NCI-H1092 treated with DMSO at 0.1 percent for 48 hours (cell line): Measurements from ENCODE around the gene PPP1R15B.
A peak's percentile ranks its signal among the peaks of the same experiment; 100 is the strongest.
"Not testable (repeated sequence)": the region's sequence is repeated elsewhere in the genome, so short reads cannot be mapped to it uniquely, and the experiment has no call there.

Source experiments
- DNase-seq: peaks from one replicate; lab custom pipeline; 2025; lab: John Stamatoyannopoulos, UW

The PPP1R15B gene

GRCh38 chr1:204443871-204444581, 32.4 kb upstream of the PPP1R15B start:
- DNase-seq: no peak

- no peak for DNase-seq
These were observed 31.6 kb upstream of the PPP1R15B start for GRCh38 chr1:204443260-204443619.

- DNase-seq: no peak
These were observed 31.0 kb upstream of the PPP1R15B start for GRCh38 chr1:204442376-204443259.

DNA sequence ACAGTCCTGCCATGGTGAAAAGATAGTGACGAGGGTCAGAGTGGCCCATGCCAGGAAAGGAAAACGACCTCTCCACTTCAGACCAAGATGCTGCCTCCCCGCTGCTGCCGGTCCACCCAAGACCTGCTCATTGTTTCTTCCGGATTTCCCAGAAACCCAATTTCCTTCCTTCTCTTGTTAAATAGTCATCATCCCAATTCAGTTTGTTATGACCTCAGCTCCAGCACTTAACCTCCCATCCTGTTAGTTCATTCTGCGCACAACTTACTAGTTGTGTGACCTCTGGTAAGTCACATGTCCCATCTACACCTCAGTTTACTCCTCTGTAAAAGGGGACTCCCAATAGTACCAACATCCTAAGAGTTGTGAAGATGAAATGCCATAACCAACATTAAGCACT, 29.9 kb upstream of the PPP1R15B start:
- no peak for DNase-seq

DNA sequence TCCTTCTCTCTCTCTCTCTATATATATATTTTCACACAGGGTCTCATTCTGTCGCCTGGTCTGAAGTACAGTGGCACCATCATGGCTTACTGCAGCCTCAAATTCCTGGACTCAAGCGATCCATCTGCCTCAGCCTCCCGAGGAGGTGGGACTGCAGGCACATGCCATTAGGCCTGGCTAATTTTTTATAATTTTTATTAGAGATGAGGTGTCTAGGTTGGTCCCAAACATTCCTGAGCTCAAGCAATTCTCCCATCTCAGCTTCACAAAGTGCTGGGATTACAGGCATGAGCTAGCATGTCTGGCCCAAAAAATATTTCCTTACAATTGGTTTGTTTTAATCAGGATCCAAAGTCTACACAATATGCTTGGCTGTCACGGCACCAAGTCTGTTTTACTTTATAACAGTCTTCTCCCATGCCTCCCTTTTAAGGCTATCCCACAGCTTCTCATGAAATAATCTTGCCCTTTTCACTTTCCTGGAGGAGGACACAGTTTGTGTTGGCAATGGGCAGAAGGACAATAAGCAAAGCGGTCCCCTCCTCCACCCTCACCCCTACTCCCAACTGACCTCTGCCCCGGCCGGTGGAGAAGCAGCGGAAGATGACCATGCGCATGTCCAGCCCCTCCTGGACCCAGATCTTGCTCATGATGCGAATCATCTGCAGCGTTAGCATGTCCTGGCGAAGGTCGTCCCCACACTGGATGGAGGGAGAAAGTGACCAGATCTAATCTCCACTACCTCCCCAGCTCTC, 28.2 kb upstream of the PPP1R15B start:
- no peak for DNase-seq

- DNase-seq: no peak
These were observed 27.0 kb upstream of the PPP1R15B start for GRCh38 chr1:204438628-204439027.

GRCh38 chr1:204437796-204438570, 26.4 kb upstream of the PPP1R15B start:
- DNase-seq: no peak

GRCh38 chr1:204435872-204436271, 24.3 kb upstream of the PPP1R15B start:
- DNase-seq: no peak

- no peak for DNase-seq
These were observed 23.8 kb upstream of the PPP1R15B start for GRCh38 chr1:204435381-204435831.

DNA sequence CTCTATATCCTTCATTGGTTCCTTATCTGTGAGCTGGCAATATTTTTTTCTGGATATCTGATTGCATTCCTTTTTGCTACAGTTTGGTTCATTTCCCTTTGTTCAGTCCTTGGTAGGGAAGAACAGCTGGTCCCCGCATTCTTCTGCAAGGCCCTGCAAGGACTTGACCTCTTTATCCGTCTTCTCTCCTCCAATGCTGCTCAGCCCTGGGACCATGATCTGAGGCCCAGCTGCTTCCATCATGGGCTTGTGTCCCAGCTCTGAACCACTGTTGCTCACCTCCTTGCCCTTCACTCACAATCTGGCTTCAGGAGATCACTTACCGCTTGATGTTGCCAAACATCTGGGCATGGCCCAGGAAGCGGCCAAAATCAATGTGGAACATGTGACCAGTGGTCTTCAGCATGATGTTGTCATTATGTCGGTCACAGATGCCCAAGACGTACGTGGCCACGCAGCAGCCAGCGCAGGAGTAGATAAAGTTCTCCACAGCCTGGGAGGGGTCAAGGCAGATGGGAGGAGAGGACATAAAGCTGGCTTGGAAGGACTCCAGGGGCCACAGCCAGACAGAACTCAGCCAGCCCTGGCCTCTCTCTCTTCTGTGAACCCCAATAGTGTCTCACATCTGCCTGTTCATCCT, 22.6 kb upstream of the PPP1R15B start:
- DNase-seq: no peak

- no peak for DNase-seq
These were observed 21.1 kb upstream of the PPP1R15B start for GRCh38 chr1:204432708-204433107.

GRCh38 chr1:204431310-204432184, 19.9 kb upstream of the PPP1R15B start:
- DNase-seq: peak; percentile 65

- no peak for DNase-seq
These were observed 18.1 kb upstream of the PPP1R15B start for GRCh38 chr1:204429746-204430145.

DNA sequence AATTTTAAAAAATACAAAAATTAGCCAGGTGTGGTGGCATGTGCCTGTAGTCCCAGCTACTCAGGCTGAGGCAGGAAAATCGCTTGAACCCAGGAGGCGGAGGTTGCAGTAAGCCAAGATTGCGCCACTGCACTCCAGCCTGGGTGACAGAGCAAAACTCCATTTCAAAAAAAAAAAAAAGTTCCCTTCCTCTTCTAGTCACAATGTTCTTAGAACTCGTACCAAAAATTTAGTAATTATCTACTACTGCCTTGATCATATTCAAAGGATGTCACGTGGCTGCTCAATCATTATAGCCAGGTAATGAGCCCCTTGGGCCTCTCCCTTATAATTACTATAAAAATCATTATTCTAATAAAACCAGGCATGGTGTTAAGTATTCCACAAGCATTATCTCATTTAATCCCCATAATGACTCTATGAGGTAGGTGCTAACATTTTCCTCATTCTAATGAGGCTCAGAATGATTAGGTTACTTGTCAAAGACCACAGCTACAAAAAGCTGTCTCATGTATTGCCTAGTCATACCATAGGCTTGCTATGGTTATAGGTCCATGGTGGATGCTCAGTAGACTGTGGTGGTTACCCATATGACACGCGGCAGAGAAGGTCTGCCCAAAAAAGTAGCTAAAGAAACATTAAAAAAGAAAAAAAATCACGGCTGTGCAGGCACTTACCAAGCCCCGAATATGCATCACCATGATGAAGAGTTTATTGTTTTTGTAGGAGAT, 15.5 kb upstream of the PPP1R15B start:
- DNase-seq: no peak

- DNase-seq: no peak
These were observed 14.9 kb upstream of the PPP1R15B start for GRCh38 chr1:204426474-204426873.

GRCh38 chr1:204426035-204426436, 14.4 kb upstream of the PPP1R15B start:
- no peak for DNase-seq

DNA sequence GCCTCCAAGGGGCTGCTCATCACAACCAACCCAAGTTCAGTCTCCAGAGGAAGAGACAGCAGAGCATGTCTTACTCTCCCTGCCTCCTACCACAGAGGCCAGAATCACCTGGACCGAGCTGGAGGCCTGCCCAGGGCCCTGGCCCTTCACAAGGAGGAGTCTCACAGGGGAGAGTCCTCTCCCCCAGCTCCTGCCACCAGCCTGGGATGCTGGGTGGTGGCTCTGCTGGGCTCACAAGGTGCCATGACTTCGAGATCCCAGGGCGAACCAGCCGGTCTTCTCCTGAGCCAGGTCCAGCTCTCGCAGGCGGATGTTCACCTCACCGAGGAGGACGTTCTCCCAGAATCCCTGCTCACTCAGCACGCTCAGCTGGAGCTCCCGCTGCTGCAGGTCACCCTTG, 13.0 kb upstream of the PPP1R15B start:
- DNase-seq: no peak

- DNase-seq: not testable (repeated sequence)
These were observed 10.6 kb upstream of the PPP1R15B start for GRCh38 chr1:204422061-204422705.

GRCh38 chr1:204421441-204421840, 9.8 kb upstream of the PPP1R15B start:
- no peak for DNase-seq
